GM12878 (cell line): ENCODE data around the gene FRMD5. TPM values are rescaled to one million over a fixed set of nuclear protein-coding genes. Genes with fewer than 3 reads are reported as not detected.
A peak's percentile ranks its signal among the peaks of the same experiment; 100 is the strongest.

Experiments used
- ATAC-seq: fragments of 200-7000 bp; cut with Tn5 transposase; 3 replicates; pipeline ENCODE4 v1.9.1; 2020; ENCODE audit warnings: mild to moderate bottlenecking, moderate library complexity
- BruUV-seq: library from RNA; stranded (reverse); fragments of 400-500 nt; replicated peaks from 2 replicates; lab custom pipeline; 2021; lab: Mats Ljungman, UMichigan
- CTCF ChIA-PET: fragments of 300-600 bp; sonication (Branson Sonifier 250); formaldehyde crosslinking; extraction: SDS; loops from one replicate; lab custom pipeline; 2021; ENCODE audit warnings: inconsistent platforms; lab: Yijun Ruan, JAX
- POLR2A ChIA-PET: fragments of 350-600 bp; formaldehyde crosslinking; extraction: SDS; loops from one replicate; lab custom pipeline; 2021; ENCODE audit warnings: inconsistent platforms; lab: Charles Lee
- RAD21 ChIA-PET: fragments of 300-600 bp; sonication (Branson Sonifier 250); formaldehyde crosslinking; loops from one replicate; lab custom pipeline; 2023; ENCODE audit warnings: antibody characterized with exemption; ENCODE audit not compliant: unreplicated experiment; lab: Charles Lee
- SMC1A ChIA-PET: fragments of 300-600 bp; sonication (Branson Sonifier 250); formaldehyde crosslinking; loops from one replicate; lab custom pipeline; 2023; ENCODE audit not compliant: unreplicated experiment, uncharacterized antibody; lab: Charles Lee
- DNase-seq: peaks from one replicate; pipeline ENCODE4 v3.0.0-alpha.2; 2011; ENCODE audit warnings: low read depth, low spot score
- FAIRE-seq: peaks from 3 replicates; lab custom pipeline; 2011; peaks lifted over from hg19 to GRCh38; lab: Jason Lieb, UNC
- H2AFZ ChIP-seq: 2 replicates; pipeline ENCODE4 v1.6.0; 2011; ENCODE audit warnings: low read depth, low read length, control low read depth; ENCODE audit not compliant: control insufficient read depth
- H3K27ac ChIP-seq: 2 replicates; pipeline ENCODE4 v1.5.1; 2011; ENCODE audit warnings: control low read depth; ENCODE audit not compliant: control insufficient read depth, insufficient read depth
- H3K27me3 ChIP-seq, 2 experiments: replicated peaks in 1 of 2; 2 replicates each; pipeline versions ENCODE4 v1.6.0 to v1.6.1; 2011; ENCODE audit warnings: low read length in 1 of 2; ENCODE audit not compliant: control insufficient read depth in 2 of 2, insufficient read depth in 2 of 2
- H3K36me3 ChIP-seq, 2 experiments: 2 replicates each; pipeline ENCODE4 v1.5.1; 2011; ENCODE audit warnings: low read length in 1 of 2; ENCODE audit not compliant: control insufficient read depth in 2 of 2, insufficient read depth in 2 of 2
- H3K4me1 ChIP-seq: 2 replicates; pipeline ENCODE4 v1.6.1; 2011; ENCODE audit warnings: mild to moderate bottlenecking, low read length, moderate library complexity, mixed read lengths; ENCODE audit not compliant: control insufficient read depth, insufficient read depth
- H3K4me2 ChIP-seq: 2 replicates; pipeline ENCODE4 v1.6.0; 2011; ENCODE audit warnings: control low read depth; ENCODE audit not compliant: control insufficient read depth, insufficient read depth
- H3K4me3 ChIP-seq: fragments of 200-600 bp; sonication (generic); 2 replicates; pipeline ENCODE4 v1.5.1; 2016
- H3K79me2 ChIP-seq: 2 replicates; pipeline ENCODE4 v1.6.0; 2011; ENCODE audit warnings: low read length; ENCODE audit not compliant: control insufficient read depth, insufficient read depth
- H3K9ac ChIP-seq: 2 replicates; pipeline ENCODE4 v1.8.0; 2011; ENCODE audit warnings: low read length, control low read depth, mixed read lengths; ENCODE audit not compliant: control insufficient read depth, insufficient read depth
- H3K9me3 ChIP-seq: replicated peaks from 3 replicates; pipeline ENCODE4 v1.5.1; 2011; ENCODE audit warnings: mild to moderate bottlenecking, low read length; ENCODE audit not compliant: control insufficient read depth, insufficient read depth
- H4K20me1 ChIP-seq: 2 replicates; pipeline ENCODE4 v1.6.0; 2011; ENCODE audit not compliant: control insufficient read depth, insufficient read depth
- CTCF ChIP-seq, 3 experiments: IDR thresholded peaks in 2 of 3; conservative IDR thresholded peaks in 1 of 3; 2 replicates each; pipeline ENCODE4 v1.5.1; 2011; ENCODE audit warnings: low read depth in 3 of 3, low read length in 3 of 3, mild to moderate bottlenecking in 3 of 3, control low read depth in 2 of 3, moderate library complexity in 2 of 3, inconsistent platforms in 1 of 3, mixed read lengths in 1 of 3; ENCODE audit not compliant: control insufficient read depth in 2 of 3, insufficient read depth in 1 of 3; ENCODE audit errors: extremely low read depth in 1 of 3
- LARP7 ChIP-seq: fragments of 450-650 bp; IDR thresholded peaks from 2 replicates; pipeline ENCODE4 v1.6.1; 2017; ENCODE audit warnings: mild to moderate bottlenecking
- RAD21 ChIP-seq: IDR thresholded peaks from 2 replicates; pipeline ENCODE4 v1.6.1; 2011; ENCODE audit warnings: mild to moderate bottlenecking, low read depth, low read length, moderate library complexity; ENCODE audit not compliant: insufficient read depth
- TCF12 ChIP-seq: IDR thresholded peaks from 2 replicates; pipeline ENCODE4 v1.6.1; 2011; ENCODE audit warnings: low read depth, mild to moderate bottlenecking, low read length
- USF2 ChIP-seq: IDR thresholded peaks from 2 replicates; pipeline ENCODE4 v1.6.1; 2011; ENCODE audit warnings: low read depth, low read length, improper control_type of control experiment, borderline replicate concordance
- WGBS: methylation state at CpG from one replicate; pipeline ENCODE4 v1.1.6; 2016; ENCODE audit warnings: low lambda C conversion rate; ENCODE audit not compliant: insufficient replicate concordance, insufficient coverage; ENCODE audit errors: missing lambda C conversion rate; 5-methylcytosine and 5-hydroxymethylcytosine counted together
- in situ Hi-C: fragments of 300-500 bp; cut with MboI; formaldehyde crosslinking; loops from 9 replicates; pipeline ENCODE4 v1.14.3; 2018; ENCODE audit warnings: mixed read lengths
- intact Hi-C: fragments of 100-400 bp; cut with micrococcal nuclease; formaldehyde crosslinking; loops from one replicate; pipeline ENCODE4 v1.14.2; 2022; ENCODE audit not compliant: unreplicated experiment
- polyA plus RNA-seq, 11 experiments: library from polyadenylated mRNA; depleted of rRNA in 4 of 11; unstranded in 6 of 11; stranded (reverse) in 5 of 11; fragments of >200 nt; fragmentation: Nextera tagmentation in 4 of 11; fragmentation: Illumina TruSeq in 1 of 11; extraction: Ambion mirVana in 4 of 11; extraction: Trizol in 1 of 11; gene quantifications; 1 replicate in 1 of 11; 2 replicates in 10 of 11; pipeline versions ENCODE4 v1.2.1 to v1.2.3, GENCODE V29; 2011 to 2016; ENCODE audit warnings: inconsistent platforms in 2 of 11, missing spikeins in 2 of 11, low read depth in 1 of 11
- total RNA-seq, 4 experiments: library from RNA; depleted of rRNA in 3 of 4; stranded (reverse); fragments of >200 nt in 3 of 4; fragmentation: Illumina TruSeq in 1 of 4; extraction: Trizol in 1 of 4; gene quantifications; 2 replicates each; pipeline versions ENCODE4 v1.2.1 to v1.2.3, GENCODE V29; 2013 to 2021
- TF ChIP-seq, protein P1 (sequence below): IDR thresholded peaks from 2 replicates; pipeline ENCODE4 v1.6.1; 2011; ENCODE audit warnings: mild to moderate bottlenecking, low read depth, low read length, moderate library complexity; ENCODE audit not compliant: insufficient replicate concordance
- TF ChIP-seq, protein P2 (sequence below): fragments of 450-650 bp; formaldehyde crosslinking; IDR thresholded peaks from 2 replicates; pipeline ENCODE4 v1.5.0; 2022; ENCODE audit warnings: mild to moderate bottlenecking, missing genetic modification characterization

The FRMD5 gene
- total and polyA plus RNA-seq, 10 of the 15 experiments (the other 5 are each of a cell fraction or from before 2014, with no cell fraction given): 0.26 to 6.4 (median 0.68) TPM; not detected in 1

GRCh38 chr15:43872416-43873020, 322.6 kb downstream of the FRMD5 start:
- DNase-seq (peak; percentile 4), FAIRE-seq (no peak)
- WGBS: 90% methylated on average over 6 of the region's 6 CpGs
- H3K79me2 ChIP-seq: no peaks in the 10 kb centered on the region
- RAD21 ChIA-PET: no interaction called here
- intact Hi-C loops (no loop called here), in situ Hi-C loops (no loop called here)
- no peak overlapping the region for H3K4me3 ChIP-seq
- no peak overlapping the region for H3K27ac ChIP-seq
- no peak overlapping the region for H2AFZ ChIP-seq
- TF ChIP-seq, protein P1, sequence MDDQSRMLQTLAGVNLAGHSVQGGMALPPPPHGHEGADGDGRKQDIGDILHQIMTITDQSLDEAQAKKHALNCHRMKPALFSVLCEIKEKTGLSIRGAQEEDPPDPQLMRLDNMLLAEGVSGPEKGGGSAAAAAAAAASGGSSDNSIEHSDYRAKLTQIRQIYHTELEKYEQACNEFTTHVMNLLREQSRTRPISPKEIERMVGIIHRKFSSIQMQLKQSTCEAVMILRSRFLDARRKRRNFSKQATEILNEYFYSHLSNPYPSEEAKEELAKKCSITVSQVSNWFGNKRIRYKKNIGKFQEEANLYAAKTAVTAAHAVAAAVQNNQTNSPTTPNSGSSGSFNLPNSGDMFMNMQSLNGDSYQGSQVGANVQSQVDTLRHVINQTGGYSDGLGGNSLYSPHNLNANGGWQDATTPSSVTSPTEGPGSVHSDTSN: no peak
- TF ChIP-seq USF2: no peak
- no peak for TF ChIP-seq LARP7
- TF ChIP-seq, protein P2, sequence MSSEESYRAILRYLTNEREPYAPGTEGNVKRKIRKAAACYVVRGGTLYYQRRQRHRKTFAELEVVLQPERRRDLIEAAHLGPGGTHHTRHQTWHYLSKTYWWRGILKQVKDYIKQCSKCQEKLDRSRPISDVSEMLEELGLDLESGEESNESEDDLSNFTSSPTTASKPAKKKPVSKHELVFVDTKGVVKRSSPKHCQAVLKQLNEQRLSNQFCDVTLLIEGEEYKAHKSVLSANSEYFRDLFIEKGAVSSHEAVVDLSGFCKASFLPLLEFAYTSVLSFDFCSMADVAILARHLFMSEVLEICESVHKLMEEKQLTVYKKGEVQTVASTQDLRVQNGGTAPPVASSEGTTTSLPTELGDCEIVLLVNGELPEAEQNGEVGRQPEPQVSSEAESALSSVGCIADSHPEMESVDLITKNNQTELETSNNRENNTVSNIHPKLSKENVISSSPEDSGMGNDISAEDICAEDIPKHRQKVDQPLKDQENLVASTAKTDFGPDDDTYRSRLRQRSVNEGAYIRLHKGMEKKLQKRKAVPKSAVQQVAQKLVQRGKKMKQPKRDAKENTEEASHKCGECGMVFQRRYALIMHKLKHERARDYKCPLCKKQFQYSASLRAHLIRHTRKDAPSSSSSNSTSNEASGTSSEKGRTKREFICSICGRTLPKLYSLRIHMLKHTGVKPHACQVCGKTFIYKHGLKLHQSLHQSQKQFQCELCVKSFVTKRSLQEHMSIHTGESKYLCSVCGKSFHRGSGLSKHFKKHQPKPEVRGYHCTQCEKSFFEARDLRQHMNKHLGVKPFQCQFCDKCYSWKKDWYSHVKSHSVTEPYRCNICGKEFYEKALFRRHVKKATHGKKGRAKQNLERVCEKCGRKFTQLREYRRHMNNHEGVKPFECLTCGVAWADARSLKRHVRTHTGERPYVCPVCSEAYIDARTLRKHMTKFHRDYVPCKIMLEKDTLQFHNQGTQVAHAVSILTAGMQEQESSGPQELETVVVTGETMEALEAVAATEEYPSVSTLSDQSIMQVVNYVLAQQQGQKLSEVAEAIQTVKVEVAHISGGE (CRISPR knock-in tag): no peak
- no peak for TF ChIP-seq TCF12
- peak; percentile 47 to 55 (median 51) for TF ChIP-seq CTCF (IDR thresholded peaks at IDR 0.05 in 2 of 3, conservative IDR thresholded peaks at IDR 0.05 in 1 of 3; ENCODE audit: control insufficient read depth in 2 of 3, extremely low read depth in 1 of 3, insufficient read depth in 1 of 3, low read depth in 3 of 3, low read length in 3 of 3)
- peak; percentile 29 for TF ChIP-seq RAD21
- TF ChIP-seq, all 136 proteins: peak for 2
- ATAC-seq: peak; percentile 74
- H3K9ac ChIP-seq: no peak overlapping the region
- no peaks in the 10 kb centered on the region for H3K27me3 ChIP-seq
- no peak overlapping the region for H3K4me2 ChIP-seq
- ChIA-PET SMC1A (no interaction called here), POLR2A (no interaction called here), CTCF (interaction anchor here (0.9 to 2.4 kb wide), 4 partner anchors 9 to 194 kb away, joined by 3 to 10 read pairs (median 3); no protein-coding TSS in a partner anchor)
- H4K20me1 ChIP-seq: no peaks in the 10 kb centered on the region
- BruUV-seq: no TSS peak
- H3K4me1 ChIP-seq: no peaks in the 10 kb centered on the region
- H3K36me3 ChIP-seq: peaks cover 7 to 15% of the 10 kb centered on the region in 2 experiments
- no peaks in the 10 kb centered on the region for H3K9me3 ChIP-seq
